ENCODE data around the gene ZNF777.
A peak's percentile ranks its signal among the peaks of the same experiment; 100 is the strongest.

The ZNF777 gene

DNA sequence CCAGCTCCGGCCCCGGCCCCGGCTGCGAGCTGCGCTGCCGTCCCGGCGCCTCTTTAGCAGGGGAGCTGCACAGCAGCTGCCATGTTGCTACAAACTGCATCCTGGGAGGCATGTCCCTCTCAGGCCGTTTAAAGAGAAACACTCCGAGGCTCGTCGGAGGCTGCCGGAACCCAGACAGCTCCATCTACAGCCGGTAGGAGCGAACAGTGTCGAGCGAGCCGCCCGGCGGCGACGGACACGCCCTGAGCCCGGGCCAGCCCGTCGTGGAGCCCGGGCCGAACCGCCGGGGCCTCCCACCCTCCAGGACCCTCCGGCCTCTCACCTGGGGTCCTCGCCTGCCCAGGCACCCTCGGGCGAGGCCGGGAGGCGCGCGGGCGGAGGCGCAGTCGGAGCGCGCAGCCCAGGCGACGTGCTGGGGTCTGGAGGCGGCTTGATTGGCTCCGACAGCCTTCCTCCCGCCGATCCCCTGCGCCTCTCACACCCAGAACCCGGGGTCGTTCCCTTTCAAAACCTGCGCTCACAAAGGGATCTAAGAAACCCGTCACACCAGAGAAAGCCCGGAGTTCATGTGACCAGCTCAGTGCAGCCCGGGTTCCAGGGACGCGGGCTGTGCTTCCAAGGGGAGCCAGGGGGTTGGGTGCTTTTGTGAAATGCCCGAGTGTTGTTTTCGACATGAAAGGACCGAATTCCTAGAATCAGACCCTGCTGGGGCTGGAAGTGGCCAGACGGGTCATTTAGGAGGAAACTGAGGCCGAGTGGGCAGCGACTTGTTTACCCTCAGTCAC, at the start of gene ZNF777:
Gene ZNF777 (minus strand): TSS at position 570 of the 785 bp plus-strand sequence. CDS start 5,040 bp downstream, outside the sequence.
- peaks cover 1 to 3% of the 10 kb centered on the region in 2 donors for H3K36me3 ChIP-seq (ENCODE audit: control insufficient read depth in 2 of 2, insufficient read depth in 2 of 2, low read length in 2 of 2)
- peaks cover 0 to 3% of the 10 kb centered on the region in 2 donors for H3K27me3 ChIP-seq (ENCODE audit: control insufficient read depth in 2 of 2, insufficient read depth in 2 of 2, low read length in 2 of 2)

GRCh38 chr7:149510248-149510647, 49.4 kb upstream of the ZNF777 start:
- H3K4me1 ChIP-seq (ENCODE audit: control insufficient read depth in 2 of 2, insufficient read depth in 2 of 2, low read length in 2 of 2) = no peaks in the 10 kb centered on the region
- H3K9me3 ChIP-seq (ENCODE audit: control insufficient read depth in 2 of 2, low read length in 2 of 2) = peaks cover 5 to 7% of the 10 kb centered on the region in 2 donors
- no peaks in the 10 kb centered on the region for H3K36me3 ChIP-seq (ENCODE audit: control insufficient read depth in 2 of 2, insufficient read depth in 2 of 2, low read length in 2 of 2)
- H3K4me3 ChIP-seq (ENCODE audit: low read length in 2 of 2) = no peak overlapping the region
- no peaks in the 10 kb centered on the region for H3K27me3 ChIP-seq (ENCODE audit: control insufficient read depth in 2 of 2, insufficient read depth in 2 of 2, low read length in 2 of 2)
- H3K27ac ChIP-seq (ENCODE audit: low read depth in 2 of 2, low read length in 2 of 2) = no peak overlapping the region
- H3K9ac ChIP-seq (ENCODE audit: low read depth in 1 of 2, low read length in 2 of 2) = no peak overlapping the region

More for the DNA sequence above, at the start of gene ZNF777:
- H3K9me3 ChIP-seq (ENCODE audit: control insufficient read depth in 2 of 2, low read length in 2 of 2) = no peaks in the 10 kb centered on the region
- H3K27ac ChIP-seq (ENCODE audit: low read depth in 2 of 2, low read length in 2 of 2) = peak within 1 kb of the TSS; percentile 30 to 58
- peak within 1 kb of the TSS; percentile 65 to 71 for H3K4me3 ChIP-seq (ENCODE audit: low read length in 2 of 2)
- H3K9ac ChIP-seq (ENCODE audit: low read depth in 1 of 2, low read length in 2 of 2) = peak within 1 kb of the TSS; percentile 79 to 84
- H3K4me1 ChIP-seq (ENCODE audit: control insufficient read depth in 2 of 2, insufficient read depth in 2 of 2, low read length in 2 of 2) = peaks cover 6 to 7% of the 10 kb centered on the region in 2 donors

DNA sequence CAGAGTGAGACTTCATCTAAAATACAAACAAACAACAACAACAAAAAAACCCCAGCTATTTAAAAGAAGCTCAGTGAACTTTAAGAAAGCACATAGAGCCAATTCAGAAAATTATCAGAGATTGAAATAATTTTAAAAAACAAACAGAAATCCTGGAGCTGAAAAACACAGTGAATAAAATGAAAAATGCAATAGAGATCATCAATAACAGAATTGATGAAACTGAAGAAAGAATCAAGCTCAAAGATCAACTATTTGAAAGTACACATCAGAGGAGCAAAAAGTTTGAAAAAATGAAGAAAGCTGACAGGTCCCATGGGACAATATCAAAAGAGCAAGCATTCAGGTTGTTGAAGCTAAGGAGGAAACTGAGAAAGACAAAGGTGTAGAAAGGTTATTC, 48.9 kb upstream of the ZNF777 start:
- Histone ChIP-seq H3K9me3 (ENCODE audit: control insufficient read depth in 2 of 2, low read length in 2 of 2) (peaks cover 5 to 7% of the 10 kb centered on the region in 2 donors), H3K36me3 (ENCODE audit: control insufficient read depth in 2 of 2, insufficient read depth in 2 of 2, low read length in 2 of 2) (no peaks in the 10 kb centered on the region), H3K27me3 (ENCODE audit: control insufficient read depth in 2 of 2, insufficient read depth in 2 of 2, low read length in 2 of 2) (no peaks in the 10 kb centered on the region), H3K4me1 (ENCODE audit: control insufficient read depth in 2 of 2, insufficient read depth in 2 of 2, low read length in 2 of 2) (no peaks in the 10 kb centered on the region), H3K4me3 (ENCODE audit: low read length in 2 of 2) (no peak overlapping the region), H3K27ac (ENCODE audit: low read depth in 2 of 2, low read length in 2 of 2) (no peak overlapping the region), H3K9ac (ENCODE audit: low read depth in 1 of 2, low read length in 2 of 2) (no peak overlapping the region)

DNA sequence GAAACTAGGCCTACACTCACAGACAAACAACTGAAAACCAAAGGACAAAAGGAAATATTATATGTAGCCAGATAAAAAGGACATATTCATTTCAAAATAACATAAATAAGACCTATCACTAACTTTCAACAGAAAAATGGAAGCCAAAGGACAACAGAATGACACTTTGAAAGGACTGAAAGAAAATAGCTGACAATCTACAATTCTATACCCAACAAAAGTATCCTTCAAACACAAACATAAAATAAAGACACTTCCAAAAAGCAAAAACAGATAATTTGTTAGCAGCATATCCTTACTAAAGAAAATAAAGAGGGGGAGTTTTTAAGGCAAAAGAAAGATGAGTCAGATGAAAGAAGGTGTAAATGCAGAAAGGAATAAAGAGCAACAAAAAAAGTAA, 44.7 kb upstream of the ZNF777 start:
- Histone ChIP-seq H3K27ac (ENCODE audit: low read depth in 2 of 2, low read length in 2 of 2) (no peak overlapping the region), H3K4me3 (ENCODE audit: low read length in 2 of 2) (no peak overlapping the region), H3K9ac (ENCODE audit: low read depth in 1 of 2, low read length in 2 of 2) (no peak overlapping the region), H3K9me3 (ENCODE audit: control insufficient read depth in 2 of 2, low read length in 2 of 2) (peaks cover 5 to 7% of the 10 kb centered on the region in 2 donors), H3K4me1 (ENCODE audit: control insufficient read depth in 2 of 2, insufficient read depth in 2 of 2, low read length in 2 of 2) (no peaks in the 10 kb centered on the region), H3K27me3 (ENCODE audit: control insufficient read depth in 2 of 2, insufficient read depth in 2 of 2, low read length in 2 of 2) (no peaks in the 10 kb centered on the region), H3K36me3 (ENCODE audit: control insufficient read depth in 2 of 2, insufficient read depth in 2 of 2, low read length in 2 of 2) (no peaks in the 10 kb centered on the region)

- Histone ChIP-seq H3K9ac (ENCODE audit: low read depth in 1 of 2, low read length in 2 of 2) (no peak overlapping the region), H3K4me1 (ENCODE audit: control insufficient read depth in 2 of 2, insufficient read depth in 2 of 2, low read length in 2 of 2) (peaks cover 0 to 3% of the 10 kb centered on the region in 2 donors), H3K36me3 (ENCODE audit: control insufficient read depth in 2 of 2, insufficient read depth in 2 of 2, low read length in 2 of 2) (no peaks in the 10 kb centered on the region), H3K27ac (ENCODE audit: low read depth in 2 of 2, low read length in 2 of 2) (no peak overlapping the region), H3K4me3 (ENCODE audit: low read length in 2 of 2) (no peak overlapping the region), H3K9me3 (ENCODE audit: control insufficient read depth in 2 of 2, low read length in 2 of 2) (peaks cover 2 to 5% of the 10 kb centered on the region in 2 donors), H3K27me3 (ENCODE audit: control insufficient read depth in 2 of 2, insufficient read depth in 2 of 2, low read length in 2 of 2) (peaks cover 0 to 1% of the 10 kb centered on the region in 2 donors)
Observed at GRCh38 chr7:149501651-149502050, 40.8 kb upstream of the ZNF777 start.

GRCh38 chr7:149500910-149501309, 40.0 kb upstream of the ZNF777 start:
- Histone ChIP-seq H3K36me3 (ENCODE audit: control insufficient read depth in 2 of 2, insufficient read depth in 2 of 2, low read length in 2 of 2) (no peaks in the 10 kb centered on the region), H3K27me3 (ENCODE audit: control insufficient read depth in 2 of 2, insufficient read depth in 2 of 2, low read length in 2 of 2) (peaks cover 0 to 1% of the 10 kb centered on the region in 2 donors), H3K9ac (ENCODE audit: low read depth in 1 of 2, low read length in 2 of 2) (no peak overlapping the region), H3K27ac (ENCODE audit: low read depth in 2 of 2, low read length in 2 of 2) (no peak overlapping the region), H3K4me1 (ENCODE audit: control insufficient read depth in 2 of 2, insufficient read depth in 2 of 2, low read length in 2 of 2) (peaks cover 4 to 8% of the 10 kb centered on the region in 2 donors), H3K4me3 (ENCODE audit: low read length in 2 of 2) (no peak overlapping the region), H3K9me3 (ENCODE audit: control insufficient read depth in 2 of 2, low read length in 2 of 2) (peaks cover 0 to 3% of the 10 kb centered on the region in 2 donors)

- no peak overlapping the region for H3K27ac ChIP-seq (ENCODE audit: low read depth in 2 of 2, low read length in 2 of 2)
- no peak overlapping the region for H3K9ac ChIP-seq (ENCODE audit: low read depth in 1 of 2, low read length in 2 of 2)
- H3K27me3 ChIP-seq (ENCODE audit: control insufficient read depth in 2 of 2, insufficient read depth in 2 of 2, low read length in 2 of 2) = peaks cover 0 to 1% of the 10 kb centered on the region in 2 donors
- H3K9me3 ChIP-seq (ENCODE audit: control insufficient read depth in 2 of 2, low read length in 2 of 2) = no peaks in the 10 kb centered on the region
- no peak overlapping the region for H3K4me3 ChIP-seq (ENCODE audit: low read length in 2 of 2)
- peaks cover 4 to 10% of the 10 kb centered on the region in 2 donors for H3K4me1 ChIP-seq (ENCODE audit: control insufficient read depth in 2 of 2, insufficient read depth in 2 of 2, low read length in 2 of 2)
- H3K36me3 ChIP-seq (ENCODE audit: control insufficient read depth in 2 of 2, insufficient read depth in 2 of 2, low read length in 2 of 2) = no peaks in the 10 kb centered on the region
Observed at GRCh38 chr7:149500201-149500600, 39.3 kb upstream of the ZNF777 start.

- Histone ChIP-seq H3K27me3 (ENCODE audit: control insufficient read depth in 2 of 2, insufficient read depth in 2 of 2, low read length in 2 of 2) (peaks cover 0 to 1% of the 10 kb centered on the region in 2 donors), H3K9me3 (ENCODE audit: control insufficient read depth in 2 of 2, low read length in 2 of 2) (no peaks in the 10 kb centered on the region), H3K4me1 (ENCODE audit: control insufficient read depth in 2 of 2, insufficient read depth in 2 of 2, low read length in 2 of 2) (peaks cover 4 to 10% of the 10 kb centered on the region in 2 donors), H3K27ac (ENCODE audit: low read depth in 2 of 2, low read length in 2 of 2) (no peak overlapping the region), H3K9ac (ENCODE audit: low read depth in 1 of 2, low read length in 2 of 2) (no peak overlapping the region), H3K4me3 (ENCODE audit: low read length in 2 of 2) (no peak overlapping the region), H3K36me3 (ENCODE audit: control insufficient read depth in 2 of 2, insufficient read depth in 2 of 2, low read length in 2 of 2) (peaks cover 2 to 3% of the 10 kb centered on the region in 2 donors)
Observed at GRCh38 chr7:149498811-149499210, 37.9 kb upstream of the ZNF777 start.

DNA sequence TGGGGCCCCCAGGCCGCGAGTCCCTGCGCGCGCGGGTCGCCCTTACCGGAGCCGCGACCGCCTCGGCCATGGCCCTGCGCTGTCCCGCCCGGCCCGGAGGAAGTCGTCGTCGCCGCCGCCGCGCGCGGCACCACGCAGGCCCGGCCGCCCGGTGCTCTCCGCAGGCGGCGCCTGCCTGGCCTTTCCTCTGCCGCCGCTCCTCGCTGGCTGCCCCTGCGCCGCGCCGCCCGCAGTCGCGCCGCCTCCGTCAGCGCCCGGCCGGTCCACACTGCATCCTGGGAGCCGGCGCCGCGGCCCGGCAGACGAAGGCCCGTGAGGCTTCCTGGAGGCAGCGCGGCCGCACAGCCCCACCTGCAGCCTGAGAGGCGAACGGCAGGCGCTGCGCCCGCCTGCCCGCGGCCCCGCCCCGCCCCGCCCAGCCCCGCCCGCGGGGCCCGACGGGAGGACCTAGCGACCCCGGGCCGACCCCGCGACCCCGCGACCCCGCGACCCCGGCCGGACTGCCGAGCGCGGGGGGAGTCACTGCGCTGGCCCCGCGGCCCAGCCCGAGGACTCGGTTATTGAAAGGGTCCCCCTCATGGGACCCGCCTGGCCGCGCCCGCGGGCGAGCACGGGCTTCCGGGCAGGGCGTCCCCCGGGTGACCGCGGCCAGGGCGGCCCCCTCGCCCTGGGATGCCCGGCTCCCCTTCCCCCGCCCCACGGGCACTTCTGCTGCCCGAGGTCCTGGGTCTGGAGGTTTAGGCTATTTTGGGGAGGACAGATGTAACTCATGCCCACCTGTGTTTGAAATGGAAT, 36.8 kb upstream of the ZNF777 start, which contains the start of gene ZNF746:
Gene ZNF746 (minus strand): TSS at position 343 of the 795 bp plus-strand sequence. CDS start 273 bp downstream, at position 70.
- Histone ChIP-seq H3K27me3 (ENCODE audit: control insufficient read depth in 2 of 2, insufficient read depth in 2 of 2, low read length in 2 of 2) (peaks cover 0 to 1% of the 10 kb centered on the region in 2 donors), H3K4me1 (ENCODE audit: control insufficient read depth in 2 of 2, insufficient read depth in 2 of 2, low read length in 2 of 2) (peaks cover 4 to 10% of the 10 kb centered on the region in 2 donors), H3K36me3 (ENCODE audit: control insufficient read depth in 2 of 2, insufficient read depth in 2 of 2, low read length in 2 of 2) (peaks cover 13% of the 10 kb centered on the region in 2 donors), H3K4me3 (ENCODE audit: low read length in 2 of 2) (peak within 1 kb of the TSS; percentile 73 to 80), H3K9me3 (ENCODE audit: control insufficient read depth in 2 of 2, low read length in 2 of 2) (no peaks in the 10 kb centered on the region), H3K27ac (ENCODE audit: low read depth in 2 of 2, low read length in 2 of 2) (peak within 1 kb of the TSS; percentile 61 to 63), H3K9ac (ENCODE audit: low read depth in 1 of 2, low read length in 2 of 2) (peak within 1 kb of the TSS; percentile 54 to 76)
